Liver (tissue), 3 donors: ENCODE measurements around the gene RFX8.

Experiments
- CTCF ChIP-seq: fragments of 150-350 bp; IDR thresholded peaks from 2 replicates; pipeline ENCODE4 v1.5.1; 2017; ENCODE audit warnings: improper control_type of control experiment, low read depth, low read length; ENCODE audit not compliant: missing input control
- EGR1 ChIP-seq, 2 donors: IDR thresholded peaks; 2 replicates each; pipeline ENCODE4 v1.6.1; 2016 to 2018; ENCODE audit warnings: antibody characterized with exemption in 2 of 2, low read depth in 2 of 2
- FOXA1 ChIP-seq: IDR thresholded peaks from 2 replicates; pipeline ENCODE4 v1.6.1; 2016; ENCODE audit warnings: antibody characterized with exemption
- HNF4G ChIP-seq: IDR thresholded peaks from 2 replicates; pipeline ENCODE4 v1.6.1; 2016; ENCODE audit warnings: antibody characterized with exemption
- JUND ChIP-seq, 2 donors: IDR thresholded peaks; 2 replicates each; pipeline ENCODE4 v1.6.1; 2016; ENCODE audit warnings: antibody characterized with exemption in 2 of 2
- NR2F2 ChIP-seq: IDR thresholded peaks from 2 replicates; pipeline ENCODE4 v1.6.1; 2016; ENCODE audit warnings: antibody characterized with exemption
- RAD21 ChIP-seq, 2 donors: IDR thresholded peaks; 2 replicates each; pipeline ENCODE4 v1.6.1; 2016; ENCODE audit warnings: antibody characterized with exemption in 2 of 2, mild to moderate bottlenecking in 2 of 2
- REST ChIP-seq: IDR thresholded peaks from 2 replicates; pipeline ENCODE4 v1.6.1; 2016; ENCODE audit warnings: antibody characterized with exemption, mild to moderate bottlenecking
- RXRA ChIP-seq, 2 donors: IDR thresholded peaks; 2 replicates each; pipeline ENCODE4 v1.6.1; 2017 to 2018; ENCODE audit warnings: antibody characterized with exemption in 2 of 2, mild to moderate bottlenecking in 1 of 2
- SP1 ChIP-seq: IDR thresholded peaks from 2 replicates; pipeline ENCODE4 v1.6.1; 2018; ENCODE audit warnings: antibody characterized with exemption, mild to moderate bottlenecking
- TAF1 ChIP-seq: conservative IDR thresholded peaks from 2 replicates; pipeline ENCODE4 v1.6.1; 2016; ENCODE audit warnings: antibody characterized with exemption, mild to moderate bottlenecking
- YY1 ChIP-seq: IDR thresholded peaks from 2 replicates; pipeline ENCODE4 v1.6.1; 2016; ENCODE audit warnings: antibody characterized with exemption, mild to moderate bottlenecking
- TF ChIP-seq, protein P1 (sequence below): IDR thresholded peaks from 2 replicates; pipeline ENCODE4 v1.6.1; 2016; ENCODE audit warnings: antibody characterized with exemption
- TF ChIP-seq, protein P2 (sequence below): IDR thresholded peaks from 2 replicates; pipeline ENCODE4 v1.6.1; 2016; ENCODE audit warnings: antibody characterized with exemption
- donor health status: healthy.
- donor health status: healthy.

DNA sequence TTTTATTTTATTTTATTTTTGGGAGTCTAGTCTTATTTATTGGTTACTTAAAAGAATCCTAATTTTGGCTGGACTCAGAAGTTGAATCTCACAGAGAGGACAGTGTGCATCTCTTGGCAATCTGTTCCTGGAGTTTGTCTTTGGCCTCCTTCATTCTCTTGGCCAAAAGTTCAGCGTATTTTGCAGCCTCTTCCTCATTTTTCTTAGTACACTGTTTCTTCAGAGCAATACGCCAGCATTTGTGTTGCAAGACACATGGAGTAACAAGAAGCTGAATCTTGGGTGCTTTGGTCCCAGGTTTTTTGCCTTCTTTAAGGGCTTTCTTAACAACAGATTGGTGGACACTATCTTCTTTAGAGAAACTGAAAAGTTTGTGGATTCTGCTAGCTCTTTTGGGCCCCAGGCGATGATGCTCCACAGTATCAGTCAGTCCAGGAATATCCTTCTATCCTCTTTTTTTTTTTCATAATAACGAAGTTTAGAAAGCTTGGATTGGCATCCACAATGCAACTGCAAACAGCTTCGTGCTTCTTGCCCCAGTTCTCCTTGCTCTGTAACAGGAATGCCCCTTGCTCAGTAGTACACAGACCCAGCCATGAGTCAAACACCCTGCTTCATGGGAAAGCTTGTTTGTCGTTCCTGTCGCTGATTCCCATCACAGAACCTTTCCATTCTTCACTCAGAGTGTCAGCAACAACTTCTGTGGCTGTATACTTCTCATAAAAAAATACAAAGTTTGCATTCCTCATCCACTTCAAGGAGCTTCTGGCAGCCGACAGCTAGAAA, 34.8 kb upstream of the RFX8 start:
- TF ChIP-seq CTCF = no peak
- TF ChIP-seq YY1 = no peak
- no peak for TF ChIP-seq TAF1
- no peak for TF ChIP-seq FOXA1
- no peak for TF ChIP-seq REST
- TF ChIP-seq RAD21 (IDR thresholded peaks at IDR 0.05) = no peak
- no peak for TF ChIP-seq EGR1 (IDR thresholded peaks at IDR 0.05; ENCODE audit: low read depth in 2 of 2)
- TF ChIP-seq, protein P1, sequence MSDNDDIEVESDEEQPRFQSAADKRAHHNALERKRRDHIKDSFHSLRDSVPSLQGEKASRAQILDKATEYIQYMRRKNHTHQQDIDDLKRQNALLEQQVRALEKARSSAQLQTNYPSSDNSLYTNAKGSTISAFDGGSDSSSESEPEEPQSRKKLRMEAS = no peak
- no peak for TF ChIP-seq NR2F2
- no peak for TF ChIP-seq HNF4G
- TF ChIP-seq JUND (IDR thresholded peaks at IDR 0.05) = no peak
- TF ChIP-seq SP1 = no peak
- TF ChIP-seq, protein P2, sequence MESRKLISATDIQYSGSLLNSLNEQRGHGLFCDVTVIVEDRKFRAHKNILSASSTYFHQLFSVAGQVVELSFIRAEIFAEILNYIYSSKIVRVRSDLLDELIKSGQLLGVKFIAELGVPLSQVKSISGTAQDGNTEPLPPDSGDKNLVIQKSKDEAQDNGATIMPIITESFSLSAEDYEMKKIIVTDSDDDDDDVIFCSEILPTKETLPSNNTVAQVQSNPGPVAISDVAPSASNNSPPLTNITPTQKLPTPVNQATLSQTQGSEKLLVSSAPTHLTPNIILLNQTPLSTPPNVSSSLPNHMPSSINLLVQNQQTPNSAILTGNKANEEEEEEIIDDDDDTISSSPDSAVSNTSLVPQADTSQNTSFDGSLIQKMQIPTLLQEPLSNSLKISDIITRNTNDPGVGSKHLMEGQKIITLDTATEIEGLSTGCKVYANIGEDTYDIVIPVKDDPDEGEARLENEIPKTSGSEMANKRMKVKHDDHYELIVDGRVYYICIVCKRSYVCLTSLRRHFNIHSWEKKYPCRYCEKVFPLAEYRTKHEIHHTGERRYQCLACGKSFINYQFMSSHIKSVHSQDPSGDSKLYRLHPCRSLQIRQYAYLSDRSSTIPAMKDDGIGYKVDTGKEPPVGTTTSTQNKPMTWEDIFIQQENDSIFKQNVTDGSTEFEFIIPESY = no peak
- TF ChIP-seq RXRA (IDR thresholded peaks at IDR 0.05) = no peak
